Raji (cell line): ENCODE results near the gene HAUS1.
A peak's percentile ranks its signal among the peaks of the same experiment; 100 is the strongest.

Source experiments
- POLR2A ChIP-seq: IDR thresholded peaks from 2 replicates; pipeline ENCODE4 v1.6.1; 2011; ENCODE audit warnings: low read depth, low read length, control low read depth; ENCODE audit not compliant: insufficient read depth

HAUS1 gene

DNA sequence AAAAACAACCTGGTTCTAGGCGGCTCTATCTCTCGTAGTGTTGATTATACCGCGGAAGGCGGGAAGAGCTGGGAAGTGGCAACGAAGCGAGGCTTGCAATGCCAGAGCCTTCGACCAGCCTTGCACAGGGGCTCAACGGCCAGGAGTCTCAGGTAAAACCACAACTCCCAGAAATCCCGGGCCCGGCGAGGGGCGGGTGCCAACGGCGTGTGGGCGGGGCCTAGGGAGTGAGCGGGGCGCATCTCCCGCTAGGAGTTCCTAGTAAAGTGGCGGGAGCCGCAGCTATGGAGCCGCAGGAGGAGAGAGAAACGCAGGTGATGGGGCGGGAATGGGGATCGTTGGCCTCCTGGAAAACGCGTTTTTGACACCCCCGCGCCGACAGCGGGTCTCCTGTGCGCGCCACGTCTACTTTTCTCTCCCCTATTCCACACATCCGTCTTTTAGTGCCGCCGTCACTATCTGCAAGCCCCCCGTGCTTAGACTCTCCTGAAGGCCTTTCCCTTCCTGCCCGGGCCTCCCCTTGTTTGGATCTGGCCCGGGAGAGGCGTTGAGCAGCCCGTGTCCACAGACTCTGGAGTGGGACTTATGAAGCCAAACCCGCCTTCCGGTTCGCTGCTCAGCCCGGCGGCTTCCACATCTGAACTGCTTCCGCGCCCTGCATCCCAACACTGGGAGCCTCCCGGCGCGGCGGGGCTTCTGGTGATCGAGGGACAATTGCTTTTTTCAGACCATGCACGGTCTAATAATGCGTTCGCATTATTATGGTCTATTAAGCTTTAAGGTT is at the start of gene HAUS1:
Gene HAUS1, plus strand, starts transcription at position 258 of the 784 bp plus-strand sequence. Its CDS starts 27 bp downstream, at position 285.
- peak; percentile 81 for TF ChIP-seq POLR2A

GRCh38 chr18:46054956-46055837 is 49.0 kb upstream of the HAUS1 start:
- no peak for TF ChIP-seq POLR2A

GRCh38 chr18:46055838-46056230 is 48.4 kb upstream of the HAUS1 start:
- TF ChIP-seq POLR2A, result no peak

- TF ChIP-seq POLR2A, result no peak
These were observed 43.8 kb upstream of the HAUS1 start for GRCh38 chr18:46060359-46060841.

GRCh38 chr18:46061387-46061786 is 42.8 kb upstream of the HAUS1 start:
- TF ChIP-seq POLR2A, result no peak

GRCh38 chr18:46061796-46062195 is 42.4 kb upstream of the HAUS1 start:
- no peak for TF ChIP-seq POLR2A

DNA sequence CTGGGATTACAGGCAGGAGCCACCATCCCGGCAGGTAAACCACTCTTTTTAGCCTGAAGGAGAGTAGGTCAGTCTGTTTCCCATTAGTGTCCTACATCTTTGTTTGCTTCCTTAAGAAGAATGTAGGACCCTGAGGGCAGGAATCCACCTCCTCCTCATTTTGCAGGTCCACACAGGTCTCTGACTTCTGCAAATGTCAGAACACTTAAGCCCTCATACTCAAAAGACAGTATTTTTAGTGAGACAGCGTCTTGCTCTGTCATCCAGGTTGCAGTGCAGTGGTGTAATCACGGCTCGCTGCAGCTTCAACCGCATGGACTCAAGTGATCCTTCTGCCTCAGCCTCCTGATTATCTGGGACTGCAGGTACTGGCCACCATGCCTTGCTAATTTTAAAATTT is 41.4 kb upstream of the HAUS1 start:
- TF ChIP-seq POLR2A, result no peak

DNA sequence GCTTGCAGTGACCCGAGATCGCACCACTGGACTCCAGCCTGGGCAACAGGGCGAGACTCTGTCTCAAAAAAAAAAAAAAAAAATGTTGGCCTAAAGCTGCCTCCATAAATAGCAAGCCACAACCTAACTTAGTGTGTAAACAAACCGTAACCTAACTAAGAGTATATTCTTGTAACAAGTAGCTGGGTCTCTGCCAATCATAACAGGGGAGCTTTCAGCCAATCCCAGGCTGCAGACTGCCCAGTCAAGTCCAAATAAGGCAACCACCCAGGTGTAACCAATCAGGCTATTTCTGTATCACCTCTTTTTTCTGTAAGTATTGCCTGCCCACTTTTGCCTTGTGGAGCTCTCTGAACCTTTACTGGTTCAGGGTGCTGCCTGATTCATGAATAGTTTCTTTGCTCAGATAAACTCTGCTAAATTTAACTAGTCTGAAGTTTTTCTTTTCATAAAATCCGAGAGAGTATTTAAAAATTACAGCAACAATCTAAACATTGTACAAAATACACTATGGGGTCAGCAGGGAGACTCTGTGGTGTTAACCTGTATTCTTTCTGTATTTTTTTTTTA is 36.7 kb upstream of the HAUS1 start:
- TF ChIP-seq POLR2A, result no peak

DNA sequence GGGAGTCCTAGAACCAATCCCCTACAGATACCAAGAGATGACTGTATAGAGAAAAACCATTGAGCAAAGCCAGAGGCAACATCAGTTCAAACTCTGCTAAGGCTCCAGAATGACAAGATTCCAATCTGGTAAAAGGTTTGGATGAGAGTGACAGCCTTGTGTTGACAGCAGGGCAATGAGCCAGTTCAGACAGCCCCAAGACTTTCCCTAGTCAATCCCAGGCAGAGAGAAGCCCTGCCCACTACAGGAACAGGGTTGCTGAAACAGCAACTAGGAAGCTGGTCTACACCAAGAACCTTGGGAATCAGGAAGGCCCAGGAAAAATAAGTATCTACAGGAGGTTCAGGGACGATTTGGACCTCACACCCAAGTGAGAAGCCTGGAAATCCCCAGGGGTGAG is 35.4 kb upstream of the HAUS1 start:
- no peak for TF ChIP-seq POLR2A

DNA sequence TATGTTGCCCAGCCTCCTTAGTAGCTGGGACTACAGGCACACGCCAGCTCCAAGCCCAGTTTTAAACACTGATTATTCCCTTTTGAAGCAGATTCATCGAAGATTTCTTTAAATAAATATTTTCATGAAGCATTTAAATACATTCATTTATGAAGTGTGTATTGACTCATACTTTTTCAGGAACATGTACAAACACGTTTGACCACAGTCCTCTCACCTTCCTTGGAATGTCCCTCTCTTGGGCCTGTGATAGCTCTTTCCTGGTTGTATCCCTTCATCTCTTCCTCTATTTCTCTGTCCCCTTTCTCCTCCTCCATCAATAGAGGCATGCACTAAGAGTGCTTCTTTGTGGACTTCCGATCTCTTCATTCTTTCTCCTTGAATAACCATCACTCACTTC is 34.7 kb upstream of the HAUS1 start:
- no peak for TF ChIP-seq POLR2A

- TF ChIP-seq POLR2A, result no peak
These were observed 34.0 kb upstream of the HAUS1 start for GRCh38 chr18:46070232-46070631.

GRCh38 chr18:46070815-46071652 is 33.2 kb upstream of the HAUS1 start:
- TF ChIP-seq POLR2A, result no peak

DNA sequence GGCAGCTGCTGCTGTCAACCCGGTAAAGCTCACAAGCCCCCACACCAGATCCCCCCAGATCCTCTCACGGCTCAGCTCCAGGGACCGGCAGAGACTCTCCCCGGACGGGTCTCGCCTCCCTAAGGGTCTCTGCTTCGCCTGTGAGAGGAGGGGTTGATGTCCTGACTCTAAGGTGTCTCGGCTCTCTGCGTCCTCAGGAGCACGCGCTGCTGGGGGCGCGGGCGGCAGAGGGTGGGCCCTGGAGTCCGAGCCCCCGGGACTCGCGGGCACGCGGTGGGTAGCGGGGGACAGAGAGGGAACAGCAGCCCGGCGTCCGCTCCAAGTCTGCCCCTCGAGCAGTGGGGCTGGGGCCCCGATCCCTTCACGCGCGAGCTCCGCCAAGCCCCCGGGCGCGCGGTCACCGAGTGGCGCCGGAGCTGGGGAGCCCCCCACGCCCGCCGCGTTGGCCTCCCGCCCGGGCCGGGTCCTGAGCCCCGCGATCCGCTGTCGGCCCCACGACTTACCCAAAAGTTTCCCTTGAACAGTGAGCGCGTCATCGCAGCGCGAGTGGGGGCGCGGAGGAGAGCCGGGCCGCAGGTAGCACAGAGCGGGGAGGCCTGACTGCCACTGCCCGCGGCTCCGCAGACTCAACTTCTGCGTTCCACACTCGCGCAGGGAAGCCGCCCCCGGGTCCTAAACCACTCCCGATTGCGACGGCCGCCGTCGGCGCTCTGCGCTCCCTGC is 32.4 kb upstream of the HAUS1 start, which contains the start of gene PSTPIP2:
Gene PSTPIP2, minus strand, starts transcription at position 608 of the 723 bp plus-strand sequence. Its CDS starts 72 bp downstream, at position 536.
- no peak for TF ChIP-seq POLR2A

GRCh38 chr18:46072376-46072867 is 31.8 kb upstream of the HAUS1 start:
- TF ChIP-seq POLR2A, result no peak
